ENCODE data around the gene SETD1A. TPM values are rescaled to one million over a fixed set of nuclear protein-coding genes. Genes with fewer than 3 reads are reported as not detected.

The SETD1A gene
- total and polyA plus RNA-seq, 2 donors (not counting 1 experiment from before 2014, with no cell fraction given) = 1.4 to 3.5 TPM

DNA sequence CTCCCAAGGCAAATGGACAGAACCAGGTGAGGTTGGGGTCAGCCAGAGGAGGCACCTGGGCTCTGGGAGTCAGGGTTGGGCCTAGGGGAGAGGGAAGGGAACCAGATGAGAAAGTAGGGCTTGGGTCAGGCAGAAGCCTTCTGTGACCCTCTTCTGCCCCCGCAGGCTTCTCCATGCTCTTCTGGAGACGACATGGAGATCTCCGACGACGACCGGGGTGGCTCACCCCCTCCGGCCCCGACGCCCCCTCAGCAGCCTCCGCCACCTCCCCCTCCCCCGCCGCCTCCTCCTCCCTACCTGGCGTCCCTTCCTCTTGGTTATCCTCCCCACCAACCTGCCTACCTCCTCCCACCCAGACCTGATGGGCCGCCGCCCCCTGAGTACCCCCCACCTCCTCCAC lies 7.9 kb downstream of the SETD1A start:
- Histone ChIP-seq H3K36me3 (ENCODE audit: control insufficient read depth, insufficient read depth, low read length) (peaks cover 38% of the 10 kb centered on the region), H3K4me3 (replicated peaks in 1 of 4; ENCODE audit: control extremely low read depth in 1 of 4, insufficient read depth in 1 of 4, low read depth in 3 of 4, low read length in 4 of 4) (no peak overlapping the region), H3K4me2 (ENCODE audit: extremely low read depth, insufficient read depth, low read length) (no peak overlapping the region), H4K20me1 (ENCODE audit: control insufficient read depth, extremely low read depth, insufficient read depth, low read length) (no peaks in the 10 kb centered on the region), H3K9ac (ENCODE audit: insufficient read depth, low read length) (no peak overlapping the region), H3K79me2 (ENCODE audit: control insufficient read depth, insufficient read depth, low read length) (no peaks in the 10 kb centered on the region), H3K27me3 (ENCODE audit: control insufficient read depth, insufficient read depth, low read length) (no peaks in the 10 kb centered on the region), H3K4me1 (ENCODE audit: control insufficient read depth, extremely low read depth, insufficient read depth, low read length) (no peaks in the 10 kb centered on the region), H3K9me3 (ENCODE audit: control insufficient read depth, insufficient read depth, low read depth, low read length) (no peaks in the 10 kb centered on the region), H3K27ac (ENCODE audit: insufficient read depth, low read length) (no peak overlapping the region), H2AFZ (ENCODE audit: low read length) (no peak overlapping the region)
- no peak for DNase-seq (ENCODE audit: low read depth in 2 of 2)
- no peak for TF ChIP-seq EZH2 (IDR thresholded peaks at IDR 0.05; ENCODE audit: low read length, missing control alignments)
- TF ChIP-seq, protein P1, sequence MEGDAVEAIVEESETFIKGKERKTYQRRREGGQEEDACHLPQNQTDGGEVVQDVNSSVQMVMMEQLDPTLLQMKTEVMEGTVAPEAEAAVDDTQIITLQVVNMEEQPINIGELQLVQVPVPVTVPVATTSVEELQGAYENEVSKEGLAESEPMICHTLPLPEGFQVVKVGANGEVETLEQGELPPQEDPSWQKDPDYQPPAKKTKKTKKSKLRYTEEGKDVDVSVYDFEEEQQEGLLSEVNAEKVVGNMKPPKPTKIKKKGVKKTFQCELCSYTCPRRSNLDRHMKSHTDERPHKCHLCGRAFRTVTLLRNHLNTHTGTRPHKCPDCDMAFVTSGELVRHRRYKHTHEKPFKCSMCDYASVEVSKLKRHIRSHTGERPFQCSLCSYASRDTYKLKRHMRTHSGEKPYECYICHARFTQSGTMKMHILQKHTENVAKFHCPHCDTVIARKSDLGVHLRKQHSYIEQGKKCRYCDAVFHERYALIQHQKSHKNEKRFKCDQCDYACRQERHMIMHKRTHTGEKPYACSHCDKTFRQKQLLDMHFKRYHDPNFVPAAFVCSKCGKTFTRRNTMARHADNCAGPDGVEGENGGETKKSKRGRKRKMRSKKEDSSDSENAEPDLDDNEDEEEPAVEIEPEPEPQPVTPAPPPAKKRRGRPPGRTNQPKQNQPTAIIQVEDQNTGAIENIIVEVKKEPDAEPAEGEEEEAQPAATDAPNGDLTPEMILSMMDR (conservative IDR thresholded peaks at IDR 0.05 in 1 of 2, IDR thresholded peaks at IDR 0.05 in 1 of 2; ENCODE audit: low read depth in 1 of 2, low read length in 2 of 2) = no peak

DNA sequence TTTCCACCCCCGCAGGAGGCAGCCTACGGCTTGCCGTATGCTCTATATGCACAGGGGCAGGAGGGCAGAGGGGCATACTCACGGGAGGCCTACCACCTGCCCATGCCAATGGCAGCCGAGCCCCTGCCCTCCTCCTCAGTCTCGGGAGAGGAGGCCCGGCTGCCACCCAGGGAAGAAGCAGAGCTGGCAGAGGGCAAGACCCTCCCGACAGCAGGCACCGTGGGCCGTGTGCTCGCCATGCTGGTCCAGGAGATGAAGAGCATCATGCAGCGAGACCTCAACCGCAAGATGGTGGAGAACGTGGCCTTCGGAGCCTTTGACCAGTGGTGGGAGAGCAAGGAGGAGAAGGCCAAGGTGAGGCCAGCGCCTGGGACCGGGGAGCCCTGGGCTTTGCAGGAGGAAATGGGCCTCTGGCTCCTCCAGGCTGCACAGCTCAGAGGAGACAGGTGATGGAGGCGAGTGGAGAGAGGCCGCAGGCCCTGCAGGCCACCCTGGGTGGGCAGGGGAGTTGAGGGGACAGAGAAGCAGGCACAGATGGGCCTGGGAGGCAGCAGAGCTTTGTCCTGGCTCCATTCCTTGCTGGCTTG lies 8.6 kb downstream of the SETD1A start:
- H3K79me2 ChIP-seq (ENCODE audit: control insufficient read depth, insufficient read depth, low read length) = no peaks in the 10 kb centered on the region
- no peaks in the 10 kb centered on the region for H4K20me1 ChIP-seq (ENCODE audit: control insufficient read depth, extremely low read depth, insufficient read depth, low read length)
- no peak overlapping the region for H3K9ac ChIP-seq (ENCODE audit: insufficient read depth, low read length)
- H3K4me1 ChIP-seq (ENCODE audit: control insufficient read depth, extremely low read depth, insufficient read depth, low read length) = no peaks in the 10 kb centered on the region
- TF ChIP-seq, protein P1 (conservative IDR thresholded peaks at IDR 0.05 in 1 of 2, IDR thresholded peaks at IDR 0.05 in 1 of 2; ENCODE audit: low read depth in 1 of 2, low read length in 2 of 2) = no peak
- no peak for TF ChIP-seq EZH2 (IDR thresholded peaks at IDR 0.05; ENCODE audit: low read length, missing control alignments)
- H3K27me3 ChIP-seq (ENCODE audit: control insufficient read depth, insufficient read depth, low read length) = no peaks in the 10 kb centered on the region
- no peaks in the 10 kb centered on the region for H3K9me3 ChIP-seq (ENCODE audit: control insufficient read depth, insufficient read depth, low read depth, low read length)
- no peak overlapping the region for H3K4me2 ChIP-seq (ENCODE audit: extremely low read depth, insufficient read depth, low read length)
- H3K27ac ChIP-seq (ENCODE audit: insufficient read depth, low read length) = no peak overlapping the region
- H3K36me3 ChIP-seq (ENCODE audit: control insufficient read depth, insufficient read depth, low read length) = peaks cover 42% of the 10 kb centered on the region
- H3K4me3 ChIP-seq (replicated peaks in 1 of 4; ENCODE audit: control extremely low read depth in 1 of 4, insufficient read depth in 1 of 4, low read depth in 3 of 4, low read length in 4 of 4) = no peak overlapping the region
- no peak for DNase-seq (ENCODE audit: low read depth in 2 of 2)
- no peak overlapping the region for H2AFZ ChIP-seq (ENCODE audit: low read length)

DNA sequence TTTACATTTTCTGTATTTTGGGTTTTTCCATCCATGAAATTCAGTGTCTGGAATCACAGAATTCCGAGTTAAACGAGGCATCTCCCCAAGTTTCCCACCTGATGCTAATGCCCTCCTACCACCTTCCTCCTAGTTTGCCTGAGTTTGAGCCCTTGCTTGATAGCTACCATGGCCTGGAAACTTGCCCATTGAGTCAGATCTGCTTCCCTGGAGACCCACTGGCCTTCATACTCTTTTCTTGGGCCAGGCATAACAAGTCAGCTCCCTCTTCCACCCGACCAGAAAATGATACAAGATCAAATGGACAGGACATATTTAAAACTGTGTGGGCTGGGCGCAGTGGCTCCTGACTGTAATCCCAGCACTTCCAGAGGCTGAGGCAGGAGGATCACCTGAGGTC lies 10.2 kb downstream of the SETD1A start:
- no peaks in the 10 kb centered on the region for H3K27me3 ChIP-seq (ENCODE audit: control insufficient read depth, insufficient read depth, low read length)
- no peak overlapping the region for H3K4me3 ChIP-seq (replicated peaks in 1 of 4; ENCODE audit: control extremely low read depth in 1 of 4, insufficient read depth in 1 of 4, low read depth in 3 of 4, low read length in 4 of 4)
- H2AFZ ChIP-seq (ENCODE audit: low read length) = no peak overlapping the region
- TF ChIP-seq EZH2 (IDR thresholded peaks at IDR 0.05; ENCODE audit: low read length, missing control alignments) = no peak
- H3K9ac ChIP-seq (ENCODE audit: insufficient read depth, low read length) = no peak overlapping the region
- no peaks in the 10 kb centered on the region for H3K9me3 ChIP-seq (ENCODE audit: control insufficient read depth, insufficient read depth, low read depth, low read length)
- H3K36me3 ChIP-seq (ENCODE audit: control insufficient read depth, insufficient read depth, low read length) = peaks cover 43% of the 10 kb centered on the region
- H3K4me2 ChIP-seq (ENCODE audit: extremely low read depth, insufficient read depth, low read length) = no peak overlapping the region
- H4K20me1 ChIP-seq (ENCODE audit: control insufficient read depth, extremely low read depth, insufficient read depth, low read length) = no peaks in the 10 kb centered on the region
- DNase-seq (ENCODE audit: low read depth in 2 of 2) = no peak
- H3K4me1 ChIP-seq (ENCODE audit: control insufficient read depth, extremely low read depth, insufficient read depth, low read length) = no peaks in the 10 kb centered on the region
- no peaks in the 10 kb centered on the region for H3K79me2 ChIP-seq (ENCODE audit: control insufficient read depth, insufficient read depth, low read length)
- no peak overlapping the region for H3K27ac ChIP-seq (ENCODE audit: insufficient read depth, low read length)
